ENCODE data around the gene RHOBTB3. TPM values are rescaled to one million over a fixed set of nuclear protein-coding genes. Genes with fewer than 3 reads are reported as not detected.

Gene RHOBTB3
- total and polyA plus RNA-seq, 2 donors (not counting 1 experiment from before 2014, with no cell fraction given): 337 to 338 TPM

- Histone ChIP-seq H3K79me2 (ENCODE audit: control insufficient read depth, insufficient read depth, low read length) (no peaks in the 10 kb centered on the region), H3K27me3 (ENCODE audit: control insufficient read depth, insufficient read depth, low read length) (no peaks in the 10 kb centered on the region), H3K9me3 (ENCODE audit: control insufficient read depth, insufficient read depth, low read depth, low read length) (no peaks in the 10 kb centered on the region), H3K4me1 (ENCODE audit: control insufficient read depth, extremely low read depth, insufficient read depth, low read length) (peaks cover 26% of the 10 kb centered on the region), H2AFZ (ENCODE audit: low read length) (no peak overlapping the region), H3K4me3 (replicated peaks in 1 of 4; ENCODE audit: control extremely low read depth in 1 of 4, insufficient read depth in 1 of 4, low read depth in 3 of 4, low read length in 4 of 4) (no peak overlapping the region), H3K9ac (ENCODE audit: insufficient read depth, low read length) (no peak overlapping the region), H3K27ac (ENCODE audit: insufficient read depth, low read length) (no peak overlapping the region), H3K4me2 (ENCODE audit: extremely low read depth, insufficient read depth, low read length) (no peak overlapping the region), H3K36me3 (ENCODE audit: control insufficient read depth, insufficient read depth, low read length) (peaks cover 7% of the 10 kb centered on the region), H4K20me1 (ENCODE audit: control insufficient read depth, extremely low read depth, insufficient read depth, low read length) (no peaks in the 10 kb centered on the region)
- peak in 1 of 2 donors; percentile 61 for DNase-seq (ENCODE audit: low read depth in 2 of 2)
- no peak for TF ChIP-seq CTCF (conservative IDR thresholded peaks at IDR 0.05 in 1 of 2, IDR thresholded peaks at IDR 0.05 in 1 of 2; ENCODE audit: low read depth in 1 of 2, low read length in 2 of 2)
- no peak for TF ChIP-seq EZH2 (IDR thresholded peaks at IDR 0.05; ENCODE audit: low read length, missing control alignments)
Measured at GRCh38 chr5:95763941-95764340, 32.8 kb downstream of the RHOBTB3 start.

- Histone ChIP-seq H2AFZ (ENCODE audit: low read length) (no peak overlapping the region), H4K20me1 (ENCODE audit: control insufficient read depth, extremely low read depth, insufficient read depth, low read length) (no peaks in the 10 kb centered on the region), H3K4me3 (replicated peaks in 1 of 4; ENCODE audit: control extremely low read depth in 1 of 4, insufficient read depth in 1 of 4, low read depth in 3 of 4, low read length in 4 of 4) (no peak overlapping the region), H3K79me2 (ENCODE audit: control insufficient read depth, insufficient read depth, low read length) (no peaks in the 10 kb centered on the region), H3K27ac (ENCODE audit: insufficient read depth, low read length) (no peak overlapping the region), H3K36me3 (ENCODE audit: control insufficient read depth, insufficient read depth, low read length) (peaks cover 12% of the 10 kb centered on the region), H3K9me3 (ENCODE audit: control insufficient read depth, insufficient read depth, low read depth, low read length) (no peaks in the 10 kb centered on the region), H3K4me1 (ENCODE audit: control insufficient read depth, extremely low read depth, insufficient read depth, low read length) (no peaks in the 10 kb centered on the region), H3K4me2 (ENCODE audit: extremely low read depth, insufficient read depth, low read length) (no peak overlapping the region), H3K9ac (ENCODE audit: insufficient read depth, low read length) (no peak overlapping the region), H3K27me3 (ENCODE audit: control insufficient read depth, insufficient read depth, low read length) (no peaks in the 10 kb centered on the region)
- no peak for DNase-seq (ENCODE audit: low read depth in 2 of 2)
- TF ChIP-seq EZH2 (IDR thresholded peaks at IDR 0.05; ENCODE audit: low read length, missing control alignments) (no peak), CTCF (conservative IDR thresholded peaks at IDR 0.05 in 1 of 2, IDR thresholded peaks at IDR 0.05 in 1 of 2; ENCODE audit: low read depth in 1 of 2, low read length in 2 of 2) (no peak)
Measured at GRCh38 chr5:95768731-95769130, 37.6 kb downstream of the RHOBTB3 start.

GRCh38 chr5:95770830-95771708, 39.9 kb downstream of the RHOBTB3 start:
- DNase-seq (ENCODE audit: low read depth in 2 of 2): peak in 1 of 2 donors; percentile 20
- H4K20me1 ChIP-seq (ENCODE audit: control insufficient read depth, extremely low read depth, insufficient read depth, low read length): no peaks in the 10 kb centered on the region
- no peaks in the 10 kb centered on the region for H3K27me3 ChIP-seq (ENCODE audit: control insufficient read depth, insufficient read depth, low read length)
- no peak overlapping the region for H3K4me3 ChIP-seq (replicated peaks in 1 of 4; ENCODE audit: control extremely low read depth in 1 of 4, insufficient read depth in 1 of 4, low read depth in 3 of 4, low read length in 4 of 4)
- no peaks in the 10 kb centered on the region for H3K4me1 ChIP-seq (ENCODE audit: control insufficient read depth, extremely low read depth, insufficient read depth, low read length)
- H2AFZ ChIP-seq (ENCODE audit: low read length): no peak overlapping the region
- no peaks in the 10 kb centered on the region for H3K9me3 ChIP-seq (ENCODE audit: control insufficient read depth, insufficient read depth, low read depth, low read length)
- no peak overlapping the region for H3K9ac ChIP-seq (ENCODE audit: insufficient read depth, low read length)
- no peak overlapping the region for H3K27ac ChIP-seq (ENCODE audit: insufficient read depth, low read length)
- no peaks in the 10 kb centered on the region for H3K79me2 ChIP-seq (ENCODE audit: control insufficient read depth, insufficient read depth, low read length)
- no peak overlapping the region for H3K4me2 ChIP-seq (ENCODE audit: extremely low read depth, insufficient read depth, low read length)
- no peak for TF ChIP-seq CTCF (conservative IDR thresholded peaks at IDR 0.05 in 1 of 2, IDR thresholded peaks at IDR 0.05 in 1 of 2; ENCODE audit: low read depth in 1 of 2, low read length in 2 of 2)
- TF ChIP-seq EZH2 (IDR thresholded peaks at IDR 0.05; ENCODE audit: low read length, missing control alignments): no peak
- H3K36me3 ChIP-seq (ENCODE audit: control insufficient read depth, insufficient read depth, low read length): peaks cover 10% of the 10 kb centered on the region

Measured in fibroblast of lung (primary cell).